Activated CD8-positive, alpha-beta memory T cell treated with anti-CD3 and anti-CD28 coated beads, Interleukin-2, amount 50 U/mL, for 24 hours (primary cell): ENCODE data around the gene CHD9.
"Not testable (repeated sequence)": the region's sequence is repeated elsewhere in the genome, so short reads cannot be mapped to it uniquely, and the experiment has no call there.

Source experiments
- DNase-seq: peaks from one replicate; pipeline ENCODE4 v3.0.0-alpha.2; 2020; ENCODE audit errors: extremely low read depth

Gene CHD9

DNA sequence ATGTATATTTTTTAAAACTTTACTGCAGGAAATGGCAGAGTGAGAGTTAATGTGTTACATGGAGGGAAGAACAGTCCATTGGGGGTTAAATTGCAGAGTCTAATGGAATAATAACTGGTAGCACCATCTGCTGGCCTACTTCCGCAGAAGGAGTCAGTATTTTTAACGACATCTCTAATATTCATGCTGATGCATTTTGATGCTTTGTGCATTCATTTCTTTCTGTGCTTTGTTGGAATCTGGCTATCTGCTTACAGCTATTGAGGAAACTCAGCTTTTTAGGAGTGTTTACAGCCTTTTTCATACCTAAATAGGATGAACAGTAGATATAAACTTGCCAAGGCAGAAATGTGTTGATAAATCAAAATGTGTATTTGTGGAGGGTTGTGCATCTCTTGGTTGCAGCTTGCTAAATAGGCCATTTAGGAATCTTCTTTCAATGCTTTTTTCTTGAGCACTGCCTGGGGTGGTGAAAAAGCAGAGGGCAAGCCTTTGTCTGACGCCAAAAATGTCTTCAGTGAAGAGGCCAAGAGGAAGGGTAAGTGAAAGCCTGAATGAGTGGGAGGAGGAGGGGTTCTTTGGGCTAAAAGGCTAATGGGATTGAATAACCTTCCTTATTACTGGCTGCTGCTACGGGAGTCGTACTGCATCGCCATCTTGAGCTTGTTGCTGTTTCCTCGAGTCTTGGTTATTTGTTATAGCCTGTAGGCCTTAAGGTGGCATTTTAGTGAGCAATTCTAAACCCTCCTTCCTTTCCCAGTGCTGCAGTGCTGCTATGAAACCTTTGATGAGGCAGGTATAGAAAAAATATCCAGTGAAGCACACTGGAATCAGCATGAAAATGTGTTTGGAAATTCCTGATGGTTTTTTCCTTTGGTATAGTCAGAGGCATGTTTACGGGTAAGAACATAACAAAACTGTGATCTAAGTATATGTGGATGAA, 153.3 kb downstream of the CHD9 start:
- DNase-seq: no peak

DNA sequence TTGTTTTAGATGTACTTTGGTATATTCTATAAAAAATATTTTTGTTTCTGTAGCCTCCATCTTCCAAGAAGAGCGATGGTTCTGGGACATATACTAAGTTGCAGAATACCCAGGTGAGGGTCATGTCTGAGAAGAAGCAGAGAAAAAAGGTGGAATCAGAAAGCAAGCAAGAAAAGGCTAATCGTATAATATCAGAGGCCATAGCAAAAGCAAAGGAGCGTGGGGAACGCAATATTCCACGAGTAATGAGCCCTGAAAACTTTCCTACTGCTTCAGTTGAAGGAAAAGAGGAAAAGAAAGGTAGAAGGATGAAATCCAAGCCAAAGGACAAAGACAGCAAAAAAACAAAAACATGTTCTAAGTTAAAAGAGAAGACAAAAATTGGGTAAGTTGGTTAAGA, 154.6 kb downstream of the CHD9 start:
- DNase-seq: no peak

GRCh38 chr16:53209877-53210276, 155.1 kb downstream of the CHD9 start:
- no peak for DNase-seq

DNA sequence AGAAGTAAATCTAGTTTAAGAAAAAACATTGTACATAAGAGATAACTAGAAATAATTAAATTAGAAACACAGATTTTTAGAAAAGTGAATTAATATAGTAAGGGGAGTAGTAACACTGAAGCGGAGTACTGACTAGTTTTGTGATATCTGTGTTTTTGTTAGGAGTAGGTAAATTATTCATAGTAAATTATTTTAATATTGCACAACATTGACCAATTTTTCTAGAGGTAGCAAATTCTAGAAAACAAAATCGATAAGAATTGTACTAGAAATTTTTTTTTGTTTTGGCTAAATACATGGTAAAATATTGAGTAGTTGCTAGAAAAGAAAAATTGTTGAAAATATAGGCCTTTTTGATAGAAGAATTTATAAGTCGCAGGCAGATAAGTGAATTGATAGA, 156.5 kb downstream of the CHD9 start:
- DNase-seq: no peak

GRCh38 chr16:53212893-53213223, 158.1 kb downstream of the CHD9 start:
- DNase-seq: no peak

- DNase-seq: no peak
Observed at GRCh38 chr16:53213542-53213941, 158.8 kb downstream of the CHD9 start.

GRCh38 chr16:53216798-53217197, 162.0 kb downstream of the CHD9 start:
- DNase-seq: no peak

DNA sequence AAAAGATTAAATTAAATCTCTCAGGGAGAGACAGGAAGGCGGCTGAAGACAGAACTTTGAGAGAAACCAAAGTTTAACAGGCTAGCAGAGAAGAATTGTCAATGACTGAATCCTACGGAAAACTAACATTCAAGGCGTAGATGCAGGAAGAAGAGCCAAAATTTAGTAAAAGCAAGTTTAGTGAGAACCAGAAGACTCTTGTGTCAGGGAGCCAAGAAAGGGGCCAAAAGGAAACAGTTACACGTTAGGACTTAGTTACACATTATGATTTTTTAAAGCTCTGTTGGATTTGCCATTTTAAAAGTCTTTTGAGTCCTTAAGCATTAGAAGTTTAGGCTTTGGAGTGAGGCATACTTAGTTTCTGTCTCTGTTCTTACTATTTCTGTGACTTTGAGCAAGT, 164.6 kb downstream of the CHD9 start:
- DNase-seq: no peak

GRCh38 chr16:53219795-53220454, 165.1 kb downstream of the CHD9 start:
- DNase-seq: no peak

GRCh38 chr16:53220585-53220984, 165.8 kb downstream of the CHD9 start:
- DNase-seq: no peak

DNA sequence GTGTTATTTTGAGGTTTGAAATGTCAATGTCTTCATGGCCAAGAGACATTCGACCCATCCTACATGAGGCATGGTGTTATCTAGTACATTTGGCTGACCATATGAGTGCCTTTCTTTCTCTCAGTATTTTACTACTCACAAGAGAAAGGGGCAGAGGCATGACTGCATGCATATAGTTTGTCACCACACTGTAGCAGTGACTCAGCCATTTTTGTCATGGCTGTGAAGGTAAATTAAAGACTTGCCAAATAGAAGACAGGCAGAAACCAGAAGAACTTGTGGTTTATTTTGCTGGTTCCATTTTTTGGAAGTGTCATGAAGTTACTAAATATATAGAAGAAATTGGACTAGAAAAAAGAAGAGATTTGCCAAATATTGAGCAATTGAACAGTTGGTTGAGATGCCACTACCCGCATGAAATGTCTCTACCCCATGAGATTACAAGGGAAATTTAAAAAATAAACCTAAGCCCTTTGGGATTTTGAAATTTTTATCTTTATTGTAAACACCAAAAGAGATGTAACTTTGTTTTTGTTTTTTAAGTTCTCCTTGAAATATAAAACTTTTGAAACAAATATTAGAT, 170.3 kb downstream of the CHD9 start:
- no peak for DNase-seq

GRCh38 chr16:53232826-53233529, 178.2 kb downstream of the CHD9 start:
- DNase-seq: no peak

- no peak for DNase-seq
Observed at GRCh38 chr16:53234836-53235235, 180.0 kb downstream of the CHD9 start.

- DNase-seq: no peak
Observed at GRCh38 chr16:53235851-53236250, 181.1 kb downstream of the CHD9 start.

GRCh38 chr16:53249331-53249730, 194.5 kb downstream of the CHD9 start:
- no peak for DNase-seq

DNA sequence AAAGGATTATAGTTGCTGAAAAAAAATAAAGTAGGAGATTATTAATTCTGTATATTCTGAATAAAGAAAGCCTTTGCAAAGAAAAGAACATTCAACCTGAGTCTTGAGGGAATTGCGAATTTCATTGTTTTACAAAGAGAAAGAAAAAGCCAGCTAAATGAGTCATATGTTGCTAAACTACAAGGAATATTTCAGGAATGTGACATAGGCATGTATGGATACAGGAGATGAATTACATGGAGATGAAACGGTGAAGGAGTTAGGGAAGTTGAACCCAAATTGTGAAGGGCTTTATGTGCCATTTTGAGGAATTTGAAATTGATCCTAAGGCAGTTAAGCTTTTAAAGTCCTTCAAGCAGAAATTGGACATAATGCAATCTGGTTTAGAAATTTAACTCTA, 202.2 kb downstream of the CHD9 start:
- DNase-seq: no peak

GRCh38 chr16:53258809-53259208, 204.0 kb downstream of the CHD9 start:
- no peak for DNase-seq

- DNase-seq: no peak
Observed at GRCh38 chr16:53261276-53261675, 206.5 kb downstream of the CHD9 start.

DNA sequence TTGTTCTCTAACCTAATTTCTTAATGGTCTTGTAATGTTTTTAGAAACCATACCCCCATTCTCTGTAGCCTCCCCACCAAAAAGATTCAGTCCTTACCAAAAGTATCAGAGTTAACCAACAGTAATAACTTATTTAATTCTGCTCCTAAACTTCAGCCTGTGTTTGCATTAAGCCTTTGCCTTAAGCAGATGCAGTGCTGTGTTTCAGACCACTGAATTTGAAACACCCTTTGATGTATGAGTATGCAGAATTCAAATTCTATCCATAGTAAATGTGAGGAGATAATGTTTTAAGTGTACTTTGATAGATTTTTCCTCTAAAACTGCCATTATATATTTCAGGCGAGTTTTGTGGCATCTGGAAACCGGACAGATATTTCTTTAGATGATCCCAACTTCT, 207.9 kb downstream of the CHD9 start:
- DNase-seq: no peak

- DNase-seq: no peak
Observed at GRCh38 chr16:53266156-53266555, 211.4 kb downstream of the CHD9 start.

GRCh38 chr16:53278498-53278897, 223.7 kb downstream of the CHD9 start:
- DNase-seq: not testable (repeated sequence)

DNA sequence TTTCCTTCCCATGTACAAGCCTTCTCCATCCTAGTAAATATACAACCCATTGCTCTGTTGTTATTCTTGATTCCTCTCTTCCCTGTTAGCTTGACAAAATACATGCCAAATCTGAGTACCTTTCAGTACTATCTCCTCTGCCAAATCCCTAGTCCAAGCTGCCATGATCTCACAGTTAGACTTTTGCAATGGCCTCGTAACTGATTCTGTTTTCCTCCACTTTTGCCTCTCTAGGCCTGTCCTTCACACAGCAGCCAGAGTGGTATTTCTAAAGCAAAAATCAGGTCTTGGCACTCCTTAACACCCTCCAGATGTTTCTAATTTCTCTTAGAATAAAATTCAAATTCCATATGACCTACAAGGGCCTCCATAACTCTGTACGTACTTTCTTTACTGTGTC, 226.5 kb downstream of the CHD9 start:
- DNase-seq: no peak
